Measurements from ENCODE around the gene PALM.
"Not testable (repeated sequence)": the region's sequence is repeated elsewhere in the genome, so short reads cannot be mapped to it uniquely, and the experiment has no call there.

PALM gene

DNA sequence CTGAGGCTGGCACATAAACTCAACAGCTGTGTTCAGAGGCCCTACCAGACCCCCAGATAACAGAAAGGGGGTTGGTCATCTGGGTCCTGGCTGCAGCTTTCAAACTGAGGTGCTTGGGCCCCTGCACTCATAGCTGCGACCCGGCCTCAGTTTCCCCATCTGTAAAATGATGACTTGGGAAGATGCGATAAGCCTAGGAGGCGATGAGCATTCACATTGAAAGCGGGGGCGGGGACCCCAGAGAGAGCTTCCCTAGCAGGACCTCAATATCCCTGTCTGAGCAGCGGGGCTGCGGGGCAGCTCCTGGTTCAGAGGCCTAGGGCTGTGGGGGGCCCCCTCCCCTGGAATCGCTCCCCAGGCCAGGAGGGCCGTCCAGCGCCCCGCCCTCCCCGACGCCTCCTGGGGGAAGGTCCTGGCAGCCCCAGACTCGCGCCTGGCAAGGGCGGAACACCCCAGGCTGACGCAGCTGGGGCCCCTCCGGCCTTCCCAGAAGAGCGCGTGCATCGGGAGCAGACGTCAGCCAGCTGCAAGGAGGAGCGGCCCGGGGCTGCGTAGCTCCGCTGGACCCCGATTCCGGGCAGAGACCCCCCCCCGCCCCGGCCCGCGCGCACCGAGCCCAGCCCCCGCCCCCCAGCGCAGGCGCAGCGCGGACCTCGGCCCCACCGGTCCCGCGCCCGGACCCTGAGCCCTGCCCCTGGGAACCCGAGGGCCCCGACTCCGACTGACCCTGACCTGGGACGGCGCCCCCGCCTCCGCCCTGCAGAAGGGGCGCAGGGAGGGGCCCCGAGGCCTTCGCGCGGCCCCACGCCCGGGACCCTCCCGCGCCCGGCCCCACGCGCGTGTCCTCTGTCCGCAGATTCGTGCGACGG, 29.1 kb upstream of the PALM start:
- peak; percentile 30 for DNase-seq

- peak; percentile 97 for DNase-seq
Observed at GRCh38 chr19:680287-681028, 28.3 kb upstream of the PALM start.

- no peak for DNase-seq
Observed at GRCh38 chr19:681029-682019, 27.4 kb upstream of the PALM start.

DNA sequence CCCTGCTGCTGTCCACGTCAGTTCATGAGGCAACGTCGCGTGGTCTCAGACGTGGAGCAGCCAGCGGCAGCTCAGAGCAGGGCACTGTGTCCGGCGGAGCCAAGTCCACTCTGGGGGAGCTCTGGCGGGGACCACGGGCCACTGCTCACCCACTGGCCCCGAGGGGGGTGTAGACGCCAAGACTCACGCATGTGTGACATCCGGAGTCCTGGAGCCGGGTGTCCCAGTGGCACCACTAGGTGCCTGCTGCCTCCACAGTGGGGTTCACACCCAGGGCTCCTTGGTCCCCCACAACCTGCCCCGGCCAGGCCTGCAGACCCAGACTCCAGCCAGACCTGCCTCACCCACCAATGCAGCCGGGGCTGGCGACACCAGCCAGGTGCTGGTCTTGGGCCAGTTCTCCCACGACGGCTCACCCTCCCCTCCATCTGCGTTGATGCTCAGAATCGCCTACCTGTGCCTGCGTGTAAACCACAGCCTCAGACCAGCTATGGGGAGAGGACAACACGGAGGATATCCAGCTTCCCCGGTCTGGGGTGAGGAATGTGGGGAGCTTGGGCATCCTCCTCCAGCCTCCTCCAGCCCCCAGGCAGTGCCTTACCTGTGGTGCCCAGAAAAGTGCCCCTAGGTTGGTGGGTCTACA, 25.9 kb upstream of the PALM start:
- DNase-seq: no peak

- DNase-seq: no peak
Observed at GRCh38 chr19:685454-685931, 23.2 kb upstream of the PALM start.

GRCh38 chr19:686589-687297, 22.0 kb upstream of the PALM start:
- no peak for DNase-seq

- DNase-seq: no peak
Observed at GRCh38 chr19:687569-688166, 21.1 kb upstream of the PALM start.

DNA sequence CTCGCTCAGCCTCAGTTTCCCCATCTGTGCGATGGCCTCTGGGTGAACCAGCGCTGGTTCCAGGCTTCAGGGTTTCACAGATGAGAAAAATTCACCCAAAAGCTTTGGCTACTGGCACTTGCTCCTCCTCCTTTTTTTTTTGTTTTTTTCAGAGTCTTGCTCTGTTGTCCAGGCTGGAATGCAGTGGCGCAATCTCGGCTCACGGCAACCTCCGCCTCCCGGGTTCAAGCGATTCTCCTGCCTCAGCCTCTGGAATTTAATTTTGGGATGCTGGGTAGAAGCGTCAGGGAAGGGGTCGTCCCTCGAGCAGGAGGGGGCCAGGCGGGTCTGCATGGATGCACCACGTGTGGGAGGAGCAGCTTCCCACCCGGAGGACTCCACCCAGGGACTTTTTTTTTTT, 20.5 kb upstream of the PALM start:
- no peak for DNase-seq

DNA sequence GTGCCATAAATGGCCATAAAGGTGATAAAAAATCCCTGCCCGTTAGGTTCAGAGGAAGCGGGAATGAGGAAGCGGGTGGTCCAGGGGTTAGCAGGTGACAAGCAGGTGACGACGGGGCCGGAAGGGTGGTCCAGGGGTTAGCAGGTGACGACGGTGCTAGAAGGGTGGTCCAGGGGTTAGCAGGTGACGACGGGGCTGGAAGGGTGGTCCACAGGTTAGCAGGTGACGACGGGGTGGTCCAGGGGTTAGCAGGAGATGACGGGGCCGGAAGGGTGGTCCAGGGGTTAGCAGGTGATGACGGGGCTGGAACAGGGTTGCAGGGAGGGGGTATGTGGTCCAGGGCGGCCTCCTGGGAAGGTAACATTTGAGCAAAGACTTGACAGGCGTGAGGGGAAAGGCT, 19.7 kb upstream of the PALM start:
- DNase-seq: no peak

DNA sequence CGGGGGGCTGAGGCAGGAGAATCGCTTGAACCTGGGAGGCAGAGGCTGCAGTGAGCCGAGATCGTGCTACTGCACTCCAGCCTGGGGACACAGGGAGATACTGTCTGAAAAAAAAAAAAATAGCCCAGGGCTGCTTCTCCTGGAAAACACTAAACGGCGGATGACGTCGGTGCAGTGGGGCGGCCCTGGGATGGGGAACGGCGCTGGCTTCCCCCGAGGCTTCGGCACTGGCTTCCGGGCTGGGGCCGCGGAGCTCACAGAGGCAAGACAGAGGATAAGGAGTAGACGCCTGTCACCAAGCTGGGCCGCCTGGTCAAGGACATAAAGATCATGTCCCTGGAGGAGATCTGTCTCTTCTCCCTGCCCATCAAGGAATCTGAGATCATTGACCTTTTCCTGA, 18.5 kb upstream of the PALM start:
- DNase-seq: no peak

GRCh38 chr19:694481-695351, 14.0 kb upstream of the PALM start:
- DNase-seq: no peak

DNA sequence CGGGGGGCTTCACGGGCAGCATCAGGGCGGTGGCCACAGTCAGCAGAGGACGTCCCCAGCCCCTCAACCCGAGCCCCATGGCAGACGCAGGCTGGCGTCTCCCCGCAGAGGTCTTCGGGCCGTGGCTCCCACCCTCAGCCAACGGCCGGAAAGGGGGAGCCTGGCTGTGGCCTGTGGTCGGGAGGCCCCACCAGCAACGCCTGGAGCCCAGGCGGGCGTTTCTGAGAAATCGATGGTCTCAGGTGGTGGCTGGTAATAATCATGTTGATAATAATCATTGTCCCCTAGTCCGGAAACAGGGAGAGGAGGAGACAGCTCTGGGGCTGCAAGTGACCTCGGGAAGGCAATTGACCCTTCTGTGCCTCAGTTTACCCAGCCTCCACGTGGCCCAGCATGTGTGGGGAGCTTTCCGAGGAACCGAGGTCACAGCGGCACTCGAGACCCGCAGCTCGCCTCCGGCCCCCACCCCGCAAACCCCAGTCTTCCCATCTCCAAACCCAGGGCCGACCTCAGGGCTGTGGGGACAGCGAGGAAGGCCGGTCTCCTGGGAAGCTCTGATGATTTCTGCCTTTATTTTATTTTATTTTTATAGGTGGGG, 13.3 kb upstream of the PALM start, which contains the start of gene PRSS57:
PRSS57 (minus strand) TSS at position 101 of the 598 bp plus-strand sequence; CDS start at position 79, 22 bp downstream.
- DNase-seq: no peak

DNA sequence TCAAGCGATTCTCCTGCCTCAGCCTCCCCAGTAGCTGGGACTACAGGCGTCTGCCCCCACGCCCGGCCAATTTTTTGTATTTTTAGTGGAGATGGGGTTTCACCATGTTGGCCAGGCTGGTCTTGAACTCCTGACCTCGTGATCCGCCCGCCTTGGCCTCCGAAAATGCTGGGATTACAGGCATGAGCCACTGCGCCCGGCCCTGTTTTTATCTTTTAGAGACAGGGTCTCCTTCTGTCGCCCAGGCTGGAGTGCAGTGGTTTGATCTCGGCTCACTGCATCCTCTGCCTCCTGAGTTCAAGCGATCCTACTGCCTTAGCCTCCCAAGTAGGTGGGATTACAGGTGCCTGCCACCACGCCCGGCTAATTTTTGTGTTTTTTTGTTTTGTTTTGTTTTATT, 10.2 kb upstream of the PALM start:
- not testable (repeated sequence) for DNase-seq

GRCh38 chr19:699885-700284, 8.8 kb upstream of the PALM start:
- not testable (repeated sequence) for DNase-seq

DNA sequence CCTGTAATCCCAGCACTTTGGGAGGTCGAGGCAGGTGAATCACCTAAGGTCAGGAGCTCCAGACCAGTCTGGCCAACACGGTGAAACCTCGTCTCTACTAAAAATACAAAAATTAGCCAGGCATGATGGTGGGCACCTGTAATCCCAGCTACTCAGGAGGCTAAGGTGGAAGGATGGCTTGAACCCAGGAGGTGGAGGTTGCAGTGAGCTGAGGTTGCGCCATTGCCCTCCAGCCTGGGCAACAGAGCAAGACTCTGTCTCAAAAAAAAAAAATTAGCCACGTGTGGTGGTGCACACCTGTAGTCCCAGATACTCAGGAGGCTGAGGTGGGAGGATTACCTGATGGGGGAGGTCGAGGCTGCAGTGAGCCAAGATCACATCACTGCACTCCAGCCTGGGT, 5.9 kb upstream of the PALM start:
- not testable (repeated sequence) for DNase-seq

DNA sequence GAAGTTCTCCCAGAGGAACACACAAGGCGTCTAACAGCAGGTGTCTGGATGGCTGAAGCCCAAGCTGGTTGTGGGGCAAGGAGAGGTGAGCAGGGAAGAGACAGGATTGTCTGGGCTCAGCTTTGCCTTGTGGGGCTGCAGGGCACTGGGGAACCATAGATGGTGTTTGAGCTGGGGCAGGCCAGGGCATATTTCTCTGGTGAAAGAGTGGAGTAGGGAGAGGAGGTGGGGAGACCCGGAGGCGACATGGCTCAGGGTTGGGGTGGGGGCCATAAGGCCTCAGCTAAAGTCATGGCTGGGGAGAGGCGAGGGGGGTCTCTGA, 5.4 kb upstream of the PALM start:
- DNase-seq: no peak

GRCh38 chr19:703651-704446, 4.9 kb upstream of the PALM start:
- DNase-seq: no peak

DNA sequence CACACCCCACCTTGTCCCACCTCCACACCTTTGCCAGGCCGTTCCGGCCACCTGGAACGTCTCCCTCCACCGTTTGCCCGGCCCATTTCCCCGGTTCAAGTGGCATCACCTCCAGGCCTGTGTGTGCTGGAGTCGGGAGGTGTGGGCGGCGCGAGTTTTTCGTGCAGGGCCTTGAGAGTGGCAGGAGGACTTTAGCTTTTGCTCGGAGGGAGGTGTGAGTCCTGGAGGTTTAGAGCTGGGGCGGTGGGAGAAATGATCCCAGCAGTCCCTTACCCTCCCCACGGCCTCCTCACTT, 4.3 kb upstream of the PALM start:
- DNase-seq: no peak

Data from midbrain (tissue), 1 donor.